Thyroid gland (tissue), 4 donors: Measurements from ENCODE around the gene TRPM2. TPM values are rescaled to one million over a fixed set of nuclear protein-coding genes. Genes with fewer than 3 reads are reported as not detected.
A peak's percentile ranks its signal among the peaks of the same experiment; 100 is the strongest.
"Not testable (repeated sequence)": the region's sequence is repeated elsewhere in the genome, so short reads cannot be mapped to it uniquely, and the experiment has no call there.

Experiments used
- DNase-seq, 2 donors: peaks; one replicate each; pipeline ENCODE4 v3.0.0-alpha.2; 2019
- H3K27ac ChIP-seq, 3 donors: fragments of 200-600 bp; sonication (generic); 1 replicate in 2 of 3; 2 replicates in 1 of 3; pipeline ENCODE4 v1.5.1; 2016 to 2019; ENCODE audit warnings: mild to moderate bottlenecking in 1 of 3, moderate library complexity in 1 of 3
- H3K27me3 ChIP-seq: fragments of 200-600 bp; sonication (generic); one replicate; pipeline ENCODE4 v1.5.1; 2019
- H3K36me3 ChIP-seq, 2 donors: fragments of 200-600 bp; sonication (generic); one replicate each; pipeline ENCODE4 v1.5.1; 2016 to 2019
- H3K4me1 ChIP-seq, 2 donors: fragments of 200-600 bp; sonication (generic); one replicate each; pipeline ENCODE4 v1.5.1; 2017 to 2019
- H3K4me3 ChIP-seq, 3 donors: fragments of 200-600 bp; sonication (generic); replicated peaks in 1 of 3; 1 replicate in 2 of 3; 2 replicates in 1 of 3; pipeline ENCODE4 v1.5.1; 2016; ENCODE audit warnings: mild to moderate bottlenecking in 1 of 3
- H3K9me3 ChIP-seq: fragments of 200-600 bp; sonication (generic); one replicate; pipeline ENCODE4 v1.5.1; 2017
- POLR2A ChIP-seq, 2 donors: fragments of 450-650 bp; IDR thresholded peaks; one replicate each; pipeline ENCODE4 v1.6.1; 2017; ENCODE audit warnings: antibody characterized with exemption in 2 of 2, mild to moderate bottlenecking in 2 of 2, moderate library complexity in 1 of 2
- WGBS, 2 donors: methylation state at CpG; one replicate each; pipeline ENCODE4 v1.1.5; 2017; 5-methylcytosine and 5-hydroxymethylcytosine counted together
- intact Hi-C: fragments of 100-400 bp; cut with DNase I; formaldehyde crosslinking; loops from one replicate; pipeline ENCODE4 v1.15.1; 2023
- total RNA-seq, 4 donors: library from RNA; depleted of rRNA; stranded (reverse); fragments of >200 nt; gene quantifications; one replicate each; pipeline ENCODE4 v1.2.3, GENCODE V29; 2016
- TF ChIP-seq, protein P1 (sequence below), 6 experiments: fragments of 200-600 bp in 3 of 6; fragments of 450-650 bp in 3 of 6; sonication (generic) in 3 of 6; IDR thresholded peaks; one replicate each; pipeline ENCODE4 v1.5.1; 2016 to 2019; ENCODE audit warnings: antibody characterized with exemption in 6 of 6, mild to moderate bottlenecking in 2 of 6, inconsistent platforms in 1 of 6, moderate library complexity in 1 of 6

The TRPM2 gene
- total RNA-seq, 4 donors from 2014 or later, result 0.67 to 2.6 (median 0.88) TPM

DNA sequence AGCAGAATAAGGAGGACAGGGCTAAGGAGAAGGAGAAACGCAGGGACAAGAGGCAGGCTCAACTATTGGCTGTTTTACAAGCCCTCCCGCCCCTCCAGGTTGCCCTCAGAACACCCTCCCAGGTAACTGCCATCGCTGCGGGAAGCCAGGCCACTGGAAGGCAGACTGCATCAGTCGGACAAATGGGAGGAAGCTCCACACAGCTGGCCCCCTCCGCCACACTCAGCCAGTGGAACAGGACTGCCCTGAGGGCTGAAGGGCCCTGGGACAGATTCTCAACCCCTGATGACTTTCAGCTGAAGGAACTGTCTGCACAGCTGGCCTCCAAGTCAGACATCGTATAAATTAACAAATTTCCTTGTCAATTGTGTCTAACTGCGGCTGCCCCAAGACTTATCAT lies 123.7 kb downstream of the TRPM2 start:
- no peak for TF ChIP-seq POLR2A (IDR thresholded peaks at IDR 0.05)
- TF ChIP-seq, protein P1, sequence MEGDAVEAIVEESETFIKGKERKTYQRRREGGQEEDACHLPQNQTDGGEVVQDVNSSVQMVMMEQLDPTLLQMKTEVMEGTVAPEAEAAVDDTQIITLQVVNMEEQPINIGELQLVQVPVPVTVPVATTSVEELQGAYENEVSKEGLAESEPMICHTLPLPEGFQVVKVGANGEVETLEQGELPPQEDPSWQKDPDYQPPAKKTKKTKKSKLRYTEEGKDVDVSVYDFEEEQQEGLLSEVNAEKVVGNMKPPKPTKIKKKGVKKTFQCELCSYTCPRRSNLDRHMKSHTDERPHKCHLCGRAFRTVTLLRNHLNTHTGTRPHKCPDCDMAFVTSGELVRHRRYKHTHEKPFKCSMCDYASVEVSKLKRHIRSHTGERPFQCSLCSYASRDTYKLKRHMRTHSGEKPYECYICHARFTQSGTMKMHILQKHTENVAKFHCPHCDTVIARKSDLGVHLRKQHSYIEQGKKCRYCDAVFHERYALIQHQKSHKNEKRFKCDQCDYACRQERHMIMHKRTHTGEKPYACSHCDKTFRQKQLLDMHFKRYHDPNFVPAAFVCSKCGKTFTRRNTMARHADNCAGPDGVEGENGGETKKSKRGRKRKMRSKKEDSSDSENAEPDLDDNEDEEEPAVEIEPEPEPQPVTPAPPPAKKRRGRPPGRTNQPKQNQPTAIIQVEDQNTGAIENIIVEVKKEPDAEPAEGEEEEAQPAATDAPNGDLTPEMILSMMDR (IDR thresholded peaks at IDR 0.05), result no peak

DNA sequence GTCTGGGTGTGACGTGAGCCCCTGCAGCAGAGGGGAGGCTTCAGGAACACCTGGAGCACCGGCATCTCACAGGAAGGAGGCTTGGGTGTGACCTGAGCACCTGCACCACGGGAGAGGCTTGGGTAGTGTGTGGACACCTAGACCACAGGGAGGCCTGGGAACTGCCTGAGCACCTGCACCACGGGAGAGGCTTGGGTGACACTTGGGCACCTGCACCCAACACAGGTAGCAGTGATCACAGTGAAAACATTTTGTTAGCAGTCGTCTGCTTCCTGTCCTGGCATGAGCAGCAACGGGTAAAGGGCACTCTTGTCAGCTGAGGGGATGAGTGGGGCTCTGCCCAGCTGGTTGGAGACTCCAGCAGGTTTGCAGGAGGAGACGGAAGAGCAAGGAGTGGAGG lies 124.3 kb downstream of the TRPM2 start:
- Histone ChIP-seq H3K4me3 (no peak overlapping the region), H3K27ac (no peak overlapping the region), H3K36me3 (no peaks in the 10 kb centered on the region), H3K9me3 (no peaks in the 10 kb centered on the region), H3K4me1 (peaks cover 0 to 5% of the 10 kb centered on the region in 2 donors), H3K27me3 (no peaks in the 10 kb centered on the region)
- no peak for DNase-seq
- no peak for TF ChIP-seq POLR2A (IDR thresholded peaks at IDR 0.05)
- TF ChIP-seq, protein P1 (IDR thresholded peaks at IDR 0.05), result no peak
- WGBS, 2 donors, result 57 to 72% methylated on average over 7 of the region's 7 CpGs
- intact Hi-C loops, result no loop called here

More for the DNA sequence above, 123.7 kb downstream of the TRPM2 start:
- H3K36me3 ChIP-seq, result no peaks in the 10 kb centered on the region
- no peak overlapping the region for H3K27ac ChIP-seq
- no peak for DNase-seq
- intact Hi-C loops, result no loop called here
- no peak overlapping the region for H3K4me3 ChIP-seq
- no peaks in the 10 kb centered on the region for H3K9me3 ChIP-seq
- H3K27me3 ChIP-seq, result no peaks in the 10 kb centered on the region
- peaks cover 0 to 5% of the 10 kb centered on the region in 2 donors for H3K4me1 ChIP-seq
- WGBS, 2 donors, result 81 to 90% methylated on average over 8 of the region's 8 CpGs

DNA sequence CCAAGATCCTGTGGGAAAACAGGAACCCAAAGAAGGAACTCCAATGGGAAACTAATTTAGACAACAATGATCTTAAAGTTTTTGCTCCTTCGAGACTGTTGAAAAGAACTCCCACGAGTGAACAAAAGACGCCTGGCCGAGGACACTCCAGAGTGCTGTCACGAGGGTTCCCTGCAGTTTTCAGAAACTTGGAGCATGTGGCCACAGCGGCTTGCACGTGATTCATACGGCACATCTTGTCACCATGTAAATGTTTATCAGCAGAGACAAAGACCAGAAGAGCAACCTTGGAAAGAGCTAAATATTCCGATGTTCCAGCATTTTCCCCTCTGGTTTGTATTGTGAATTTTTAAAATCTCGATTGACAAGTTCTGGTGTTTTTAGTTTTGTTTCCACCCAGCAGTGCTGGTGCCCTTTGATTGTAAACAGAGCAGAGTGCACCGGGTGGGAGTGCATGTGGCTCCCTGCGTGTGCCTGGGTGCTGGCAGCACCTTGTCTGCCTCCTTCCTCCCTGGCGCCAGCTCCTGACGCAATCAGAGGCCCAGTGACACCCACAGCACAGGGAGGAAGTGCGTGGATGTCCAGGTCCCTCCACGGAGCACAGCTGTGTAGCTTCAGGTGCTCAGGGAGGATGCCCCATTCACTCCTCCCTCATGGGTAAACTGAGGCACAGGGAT lies 124.8 kb downstream of the TRPM2 start:
- H3K4me1 ChIP-seq, result peaks cover 0 to 5% of the 10 kb centered on the region in 2 donors
- H3K36me3 ChIP-seq, result no peaks in the 10 kb centered on the region
- H3K27me3 ChIP-seq, result no peaks in the 10 kb centered on the region
- WGBS, 2 donors, result 76 to 79% methylated on average over 15 to 16 of the region's 16 CpGs
- no peaks in the 10 kb centered on the region for H3K9me3 ChIP-seq
- intact Hi-C loops, result no loop called here
- no peak overlapping the region for H3K27ac ChIP-seq
- TF ChIP-seq, protein P1 (IDR thresholded peaks at IDR 0.05), result no peak
- no peak for TF ChIP-seq POLR2A (IDR thresholded peaks at IDR 0.05)
- no peak overlapping the region for H3K4me3 ChIP-seq
- no peak for DNase-seq

DNA sequence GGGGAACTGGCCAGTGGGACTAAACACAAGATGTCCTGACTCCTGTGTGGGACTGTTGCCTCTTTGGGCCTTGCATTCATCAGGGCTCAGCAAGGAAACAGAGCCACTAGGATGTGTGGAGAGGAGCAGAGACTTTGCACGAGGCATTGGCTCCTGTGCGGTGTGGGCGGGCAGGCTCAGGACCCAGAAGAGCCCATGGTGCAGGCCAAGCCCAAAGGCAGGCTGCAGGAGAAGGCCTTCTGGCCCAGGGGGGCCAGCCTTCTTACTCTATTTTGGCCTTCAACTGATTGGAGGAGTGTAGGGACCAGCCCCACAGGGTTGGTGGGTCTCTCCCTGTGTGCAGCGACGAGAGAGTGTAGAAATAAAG lies 125.4 kb downstream of the TRPM2 start:
- 89 to 91% methylated on average over 5 of the region's 5 CpGs for WGBS, 2 donors
- peaks cover 0 to 5% of the 10 kb centered on the region in 2 donors for H3K4me1 ChIP-seq
- H3K27me3 ChIP-seq, result no peaks in the 10 kb centered on the region
- intact Hi-C loops, result no loop called here
- H3K27ac ChIP-seq, result no peak overlapping the region
- no peaks in the 10 kb centered on the region for H3K36me3 ChIP-seq
- H3K4me3 ChIP-seq, result no peak overlapping the region
- no peak for TF ChIP-seq POLR2A (IDR thresholded peaks at IDR 0.05)
- TF ChIP-seq, protein P1 (IDR thresholded peaks at IDR 0.05), result no peak
- no peaks in the 10 kb centered on the region for H3K9me3 ChIP-seq
- no peak for DNase-seq

DNA sequence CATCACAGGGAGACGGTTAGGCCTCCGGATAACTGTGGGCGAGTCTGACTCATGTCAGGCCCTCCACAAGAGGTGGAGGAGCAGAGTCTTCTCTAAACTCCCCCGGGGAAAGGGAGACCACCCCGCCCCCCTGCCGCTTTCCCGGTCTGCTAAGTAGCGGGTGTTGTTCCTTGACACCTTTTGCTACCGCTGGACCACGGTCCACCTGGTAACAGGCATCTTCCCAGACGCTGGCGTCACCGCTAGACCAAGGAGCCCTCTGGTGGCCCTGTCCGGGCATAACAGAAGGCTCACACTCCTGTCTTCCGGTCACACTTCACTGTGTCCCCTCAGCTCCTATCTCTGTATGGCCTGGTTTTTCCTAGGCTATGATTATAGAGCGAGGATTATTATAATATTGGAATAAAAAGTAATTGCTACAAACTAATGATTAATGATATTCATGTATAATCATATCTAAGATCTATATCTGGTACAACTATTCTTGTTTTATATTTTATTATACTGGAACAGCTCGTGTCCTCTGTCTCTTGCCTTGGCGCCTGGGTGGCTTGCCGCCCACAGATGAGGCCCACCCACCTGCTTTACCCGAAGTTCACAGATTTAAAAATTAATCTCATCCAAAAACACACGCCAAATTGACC lies 126.3 kb downstream of the TRPM2 start:
- WGBS, 2 donors, result 44 to 52% methylated on average over 20 to 21 of the region's 21 CpGs
- H3K4me3 ChIP-seq, H3K27me3 ChIP-seq, H3K4me1 ChIP-seq, H3K9me3 ChIP-seq, intact Hi-C loops, H3K36me3 ChIP-seq, H3K27ac ChIP-seq: not testable (repeated sequence)
- DNase-seq, result peak; percentile 67 to 74
- TF ChIP-seq, protein P1 (IDR thresholded peaks at IDR 0.05), result peak; percentile 18 to 78 (median 52)
